Breast epithelium (tissue), 3 donors: Measurements from ENCODE around the gene PCDHA8.
"Not testable (repeated sequence)": the region's sequence is repeated elsewhere in the genome, so short reads cannot be mapped to it uniquely, and the experiment has no call there.

ENCODE experiments used
- CTCF ChIP-seq, 3 donors: fragments of 450-650 bp; IDR thresholded peaks; one replicate each; pipeline ENCODE4 v1.5.1; 2016 to 2017; ENCODE audit warnings: antibody characterized with exemption in 3 of 3, mild to moderate bottlenecking in 3 of 3, moderate library complexity in 3 of 3
- POLR2A ChIP-seq: fragments of 450-650 bp; IDR thresholded peaks from one replicate; pipeline ENCODE4 v1.6.1; 2016; ENCODE audit warnings: antibody characterized with exemption, mild to moderate bottlenecking, moderate library complexity
- POLR2AphosphoS5 ChIP-seq, 3 donors: sonication (generic); formaldehyde crosslinking; IDR thresholded peaks; one replicate each; pipeline ENCODE4 v1.6.1; 2017; ENCODE audit warnings: antibody characterized with exemption in 3 of 3

GRCh38 chr5:140848139-140849102 is 7.4 kb downstream of the PCDHA8 start, which contains the start of gene PCDHA9:
- TF ChIP-seq CTCF (IDR thresholded peaks at IDR 0.05); POLR2A; POLR2AphosphoS5 (IDR thresholded peaks at IDR 0.05): not testable (repeated sequence)
